Sigmoid colon (tissue), 7 donors: Measurements from ENCODE around the gene FKBP3. TPM values are rescaled to one million over a fixed set of nuclear protein-coding genes. Genes with fewer than 3 reads are reported as not detected.
A peak's percentile ranks its signal among the peaks of the same experiment; 100 is the strongest.
"Not testable (repeated sequence)": the region's sequence is repeated elsewhere in the genome, so short reads cannot be mapped to it uniquely, and the experiment has no call there.

Experiments used
- DNase-seq: peaks from one replicate; pipeline ENCODE4 v3.0.0-alpha.2; 2019
- H3K27ac ChIP-seq, 4 donors: fragments of 200-600 bp; sonication (generic); one replicate each; pipeline ENCODE4 v1.5.1; 2016 to 2019; ENCODE audit warnings: mild to moderate bottlenecking in 1 of 4
- H3K27me3 ChIP-seq, 3 donors: fragments of 200-600 bp; sonication (generic); one replicate each; pipeline ENCODE4 v1.5.1; 2019; ENCODE audit warnings: mild to moderate bottlenecking in 1 of 3
- H3K36me3 ChIP-seq, 4 donors: fragments of 200-600 bp; sonication (generic); one replicate each; pipeline ENCODE4 v1.5.1; 2016 to 2019
- H3K4me1 ChIP-seq, 4 donors: fragments of 200-600 bp; sonication (generic); one replicate each; pipeline ENCODE4 v1.5.1; 2017 to 2019
- H3K4me3 ChIP-seq, 4 donors: fragments of 200-600 bp; sonication (generic); one replicate each; pipeline ENCODE4 v1.5.1; 2017 to 2019; ENCODE audit warnings: mild to moderate bottlenecking in 2 of 4, moderate library complexity in 1 of 4
- H3K9me3 ChIP-seq, 4 donors: fragments of 200-600 bp in 3 of 4; sonication (generic) in 3 of 4; one replicate each; pipeline versions ENCODE4 v1.5.1 to v1.6.1; 2013 to 2019
- CTCF ChIP-seq, 4 experiments: fragments of 450-650 bp in 3 of 4; fragments of 200-600 bp in 1 of 4; IDR thresholded peaks; one replicate each; pipeline ENCODE4 v1.5.1; 2016 to 2019; ENCODE audit warnings: antibody characterized with exemption in 4 of 4, mild to moderate bottlenecking in 3 of 4, moderate library complexity in 2 of 4
- EP300 ChIP-seq, 4 donors: sonication (generic); formaldehyde crosslinking; IDR thresholded peaks; one replicate each; pipeline ENCODE4 v1.6.1; 2017; ENCODE audit warnings: antibody characterized with exemption in 4 of 4
- POLR2A ChIP-seq, 2 donors: fragments of 450-650 bp; IDR thresholded peaks; one replicate each; pipeline ENCODE4 v1.6.1; 2016; ENCODE audit warnings: antibody characterized with exemption in 2 of 2, mild to moderate bottlenecking in 2 of 2, moderate library complexity in 2 of 2
- POLR2AphosphoS5 ChIP-seq, 4 donors: sonication (generic); formaldehyde crosslinking; IDR thresholded peaks; one replicate each; pipeline ENCODE4 v1.6.1; 2017; ENCODE audit warnings: antibody characterized with exemption in 4 of 4
- WGBS, 2 donors: extraction: QIAGEN DNeasy Blood & Tissue Kit; methylation state at CpG; one replicate each; pipeline ENCODE4 v1.1.7; 2013; 5-methylcytosine and 5-hydroxymethylcytosine counted together
- intact Hi-C: fragments of 100-400 bp; cut with DNase I; formaldehyde crosslinking; loops from one replicate; pipeline ENCODE4 v1.15.1; 2023
- polyA plus RNA-seq, 3 donors: library from polyadenylated mRNA; stranded (reverse); fragments of 200-250 nt; gene quantifications; one replicate each; pipeline ENCODE4 v1.2.3, GENCODE V29; 2013
- total RNA-seq, 4 donors: library from RNA; depleted of rRNA; stranded (reverse); fragments of >200 nt; gene quantifications; one replicate each; pipeline ENCODE4 v1.1.0, GENCODE V29; 2016
- donor health status: healthy with polysubstance abuse.
- donor health status: Bipolar disorder and iron deficiency.
- donor health status: healthy.

The FKBP3 gene
- total and polyA plus RNA-seq, 7 donors, result 32.6 to 113 (median 68.0) TPM

GRCh38 chr14:45083617-45083975 is 50.7 kb downstream of the FKBP3 start:
- H3K4me3 ChIP-seq, result peak overlapping the region; percentile 24 to 73 (median 60)
- H3K27me3 ChIP-seq, result no peaks in the 10 kb centered on the region
- TF ChIP-seq CTCF (IDR thresholded peaks at IDR 0.05) (no peak), POLR2AphosphoS5 (IDR thresholded peaks at IDR 0.05) (no peak), POLR2A (IDR thresholded peaks at IDR 0.05) (no peak), EP300 (IDR thresholded peaks at IDR 0.05) (no peak)
- no peaks in the 10 kb centered on the region for H3K36me3 ChIP-seq
- no peak for DNase-seq
- intact Hi-C loops, result loop anchor here (2.0 kb wide), 1 partner anchor 121 kb away; the partner anchor contains the start of gene TOGARAM1
- peak overlapping the region; percentile 80 to 87 (median 84) for H3K27ac ChIP-seq
- peaks cover 0 to 45% (median 32%) of the 10 kb centered on the region in 4 donors for H3K4me1 ChIP-seq
- H3K9me3 ChIP-seq, result no peaks in the 10 kb centered on the region
- 0 to 1% methylated on average over 10 of the region's 10 CpGs for WGBS, 2 donors

- Histone ChIP-seq H3K4me3 (no peak overlapping the region), H3K9me3 (no peaks in the 10 kb centered on the region), H3K36me3 (no peaks in the 10 kb centered on the region), H3K27me3 (no peaks in the 10 kb centered on the region), H3K27ac (no peak overlapping the region), H3K4me1 (peaks cover 0 to 37% (median 27%) of the 10 kb centered on the region in 4 donors)
- no peak for DNase-seq
- intact Hi-C loops, result loop anchor here (2.0 kb wide), 1 partner anchor 120 kb away; the partner anchor contains the start of gene TOGARAM1
- 21 to 62% methylated on average over 2 of the region's 2 CpGs for WGBS, 2 donors
- TF ChIP-seq POLR2A (IDR thresholded peaks at IDR 0.05) (no peak), EP300 (IDR thresholded peaks at IDR 0.05) (no peak), POLR2AphosphoS5 (IDR thresholded peaks at IDR 0.05) (no peak), CTCF (IDR thresholded peaks at IDR 0.05) (no peak)
These were observed 51.9 kb downstream of the FKBP3 start for GRCh38 chr14:45082420-45082819.

- H3K4me1 ChIP-seq, result peaks cover 0 to 23% (median 14%) of the 10 kb centered on the region in 4 donors
- H3K4me3 ChIP-seq, H3K36me3 ChIP-seq, H3K9me3 ChIP-seq, intact Hi-C loops, H3K27me3 ChIP-seq, DNase-seq, H3K27ac ChIP-seq: not testable (repeated sequence)
- 93 to 95% methylated on average over 3 of the region's 3 CpGs for WGBS, 2 donors
These were observed 53.2 kb downstream of the FKBP3 start for GRCh38 chr14:45081096-45081495.

GRCh38 chr14:45080416-45080968 is 53.8 kb downstream of the FKBP3 start:
- 95 to 98% methylated on average over 40 of the region's 40 CpGs for WGBS, 2 donors
- H3K4me3 ChIP-seq, intact Hi-C loops, H3K36me3 ChIP-seq, DNase-seq, H3K9me3 ChIP-seq, H3K27ac ChIP-seq, H3K27me3 ChIP-seq: not testable (repeated sequence)
- peaks cover 0 to 17% (median 8%) of the 10 kb centered on the region in 4 donors for H3K4me1 ChIP-seq

- WGBS, 2 donors, result 95 to 97% methylated on average over 1 of the region's 1 CpG
- H3K27ac ChIP-seq, result no peak overlapping the region
- no peaks in the 10 kb centered on the region for H3K9me3 ChIP-seq
- intact Hi-C loops, result no loop called here
- H3K4me1 ChIP-seq, result peaks cover 0 to 1% (median under 1%) of the 10 kb centered on the region in 4 donors
- no peak overlapping the region for H3K4me3 ChIP-seq
- H3K36me3 ChIP-seq, result peaks cover 0 to 8% (median 0%) of the 10 kb centered on the region in 4 donors
- DNase-seq, result no peak
- no peak for TF ChIP-seq EP300 (IDR thresholded peaks at IDR 0.05)
- no peak for TF ChIP-seq POLR2AphosphoS5 (IDR thresholded peaks at IDR 0.05)
- TF ChIP-seq POLR2A (IDR thresholded peaks at IDR 0.05), result no peak
- no peak for TF ChIP-seq CTCF (IDR thresholded peaks at IDR 0.05)
- H3K27me3 ChIP-seq, result no peaks in the 10 kb centered on the region
These were observed 56.0 kb downstream of the FKBP3 start for GRCh38 chr14:45078323-45078722.
